Suprapubic skin (tissue), 4 donors: ENCODE results near the gene CAVIN3.

Source experiments
- CTCF ChIP-seq, 2 donors: fragments of 200-600 bp in 1 of 2; fragments of 450-650 bp in 1 of 2; sonication (generic) in 1 of 2; IDR thresholded peaks; one replicate each; pipeline ENCODE4 v1.5.1; 2016 to 2019; ENCODE audit warnings: antibody characterized with exemption in 2 of 2, mild to moderate bottlenecking in 1 of 2, moderate library complexity in 1 of 2
- EP300 ChIP-seq: sonication (generic); formaldehyde crosslinking; IDR thresholded peaks from one replicate; pipeline ENCODE4 v1.6.1; 2017; ENCODE audit warnings: antibody characterized with exemption
- POLR2A ChIP-seq, 2 donors: fragments of 450-650 bp; IDR thresholded peaks; one replicate each; pipeline ENCODE4 v1.6.1; 2017; ENCODE audit warnings: antibody characterized with exemption in 2 of 2, mild to moderate bottlenecking in 2 of 2, moderate library complexity in 2 of 2
- POLR2AphosphoS5 ChIP-seq, 3 donors: sonication (generic); formaldehyde crosslinking; IDR thresholded peaks; one replicate each; pipeline ENCODE4 v1.6.1; 2017; ENCODE audit warnings: antibody characterized with exemption in 3 of 3

DNA sequence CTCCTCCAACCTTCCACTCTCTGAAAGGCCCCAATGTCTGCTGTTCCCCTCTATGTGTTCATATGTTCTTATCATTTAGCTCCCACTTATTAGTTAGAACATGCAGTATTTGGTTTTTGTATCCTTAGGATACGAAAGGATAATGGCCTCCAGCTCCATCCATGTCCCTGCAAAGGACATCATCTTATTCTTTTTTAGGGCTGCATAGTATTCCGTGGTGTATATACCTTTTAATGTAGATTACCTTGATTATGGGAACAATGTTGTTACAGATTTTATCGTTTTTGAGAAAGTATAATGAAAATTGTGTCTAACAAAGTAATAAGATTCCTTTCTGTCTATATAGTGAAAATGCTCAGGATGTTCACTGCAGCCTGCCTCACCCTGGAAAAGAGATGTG is 16.0 kb upstream of the CAVIN3 start:
- TF ChIP-seq CTCF (IDR thresholded peaks at IDR 0.05) (no peak), EP300 (no peak), POLR2A (IDR thresholded peaks at IDR 0.05) (no peak), POLR2AphosphoS5 (IDR thresholded peaks at IDR 0.05) (no peak)
